Activated gamma-delta T cell (primary cell): ENCODE results near the gene MSLN.
A peak's percentile ranks its signal among the peaks of the same experiment; 100 is the strongest.

Experiments used
- DNase-seq: peaks from one replicate; lab custom pipeline; 2025; lab: John Stamatoyannopoulos, UW

The MSLN gene

GRCh38 chr16:722835-723633 lies 37.5 kb upstream of the MSLN start:
- no peak for DNase-seq

- no peak for DNase-seq
These were observed 36.8 kb upstream of the MSLN start for GRCh38 chr16:723695-724094.

GRCh38 chr16:724188-725040 lies 36.1 kb upstream of the MSLN start:
- no peak for DNase-seq

- no peak for DNase-seq
These were observed 35.5 kb upstream of the MSLN start for GRCh38 chr16:725041-725376.

GRCh38 chr16:725463-726187 lies 34.9 kb upstream of the MSLN start:
- DNase-seq = no peak

GRCh38 chr16:726188-726437 lies 34.4 kb upstream of the MSLN start:
- no peak for DNase-seq

- DNase-seq = peak; percentile 65
These were observed 33.9 kb upstream of the MSLN start, which contains the start of the genes CCDC78 and HAGHL for GRCh38 chr16:726438-727290. Gene CCDC78, minus strand, starts transcription at chr16:726443. Its CDS starts 76 bp downstream, at chr16:726367. Gene HAGHL, plus strand, starts transcription at chr16:727106. Its CDS starts 404 bp downstream, at chr16:727510.

- DNase-seq = no peak
These were observed 33.1 kb upstream of the MSLN start for GRCh38 chr16:727291-727977.

GRCh38 chr16:728131-728889 lies 32.2 kb upstream of the MSLN start:
- DNase-seq = peak; percentile 67

GRCh38 chr16:728890-729744 lies 31.4 kb upstream of the MSLN start:
- no peak for DNase-seq

- DNase-seq = no peak
These were observed 30.5 kb upstream of the MSLN start for GRCh38 chr16:729768-730665.

- DNase-seq = no peak
These were observed 29.6 kb upstream of the MSLN start for GRCh38 chr16:730666-731509.

GRCh38 chr16:732332-732731 lies 28.2 kb upstream of the MSLN start:
- no peak for DNase-seq

- no peak for DNase-seq
These were observed 27.6 kb upstream of the MSLN start for GRCh38 chr16:732936-733335.

- no peak for DNase-seq
These were observed 26.9 kb upstream of the MSLN start for GRCh38 chr16:733382-734207.

GRCh38 chr16:734208-734980 lies 26.1 kb upstream of the MSLN start:
- no peak for DNase-seq
